MM.1S (cell line): ENCODE data around the gene FAM3D.

Experiments
- DNase-seq: peaks from one replicate; pipeline ENCODE4 v3.0.0-alpha.2; 2015
- H2AFZ ChIP-seq: fragments of 300-600 bp; sonication (generic); 2 replicates; pipeline ENCODE4 v1.6.0; 2016; ENCODE audit warnings: antibody characterized with exemption, low read length
- H3F3A ChIP-seq: fragments of 300-600 bp; sonication (generic); 2 replicates; pipeline ENCODE4 v1.6.1; 2016; ENCODE audit warnings: mild to moderate bottlenecking, antibody characterized with exemption, low read length, moderate library complexity, mixed read lengths; ENCODE audit not compliant: insufficient read depth
- H3K27ac ChIP-seq: fragments of 300-600 bp; sonication (generic); 2 replicates; pipeline ENCODE4 v1.5.1; 2016; ENCODE audit warnings: mild to moderate bottlenecking, low read length
- H3K27me3 ChIP-seq: fragments of 300-600 bp; sonication (generic); replicated peaks from 2 replicates; pipeline ENCODE4 v1.6.0; 2016; ENCODE audit warnings: low read length; ENCODE audit not compliant: insufficient read depth
- H3K36me3 ChIP-seq: fragments of 300-600 bp; sonication (generic); replicated peaks from 2 replicates; pipeline ENCODE4 v1.6.1; 2016; ENCODE audit warnings: mild to moderate bottlenecking, low read length, mixed read lengths; ENCODE audit not compliant: insufficient read depth
- H3K4me1 ChIP-seq: fragments of 300-600 bp; sonication (generic); 2 replicates; pipeline ENCODE4 v1.6.1; 2016; ENCODE audit warnings: low read length, mixed read lengths
- H3K4me2 ChIP-seq: fragments of 300-600 bp; sonication (generic); 2 replicates; pipeline ENCODE4 v1.6.0; 2016; ENCODE audit warnings: low read depth, low read length
- H3K4me3 ChIP-seq: fragments of 300-600 bp; sonication (generic); 2 replicates; pipeline ENCODE4 v1.5.1; 2016; ENCODE audit warnings: low read length, mixed read lengths
- H3K79me2 ChIP-seq: fragments of 300-600 bp; sonication (generic); 2 replicates; pipeline ENCODE4 v1.6.1; 2016; ENCODE audit warnings: mixed run types, low read length, mixed read lengths
- H3K9ac ChIP-seq: fragments of 300-600 bp; sonication (generic); 2 replicates; pipeline ENCODE4 v1.6.1; 2016; ENCODE audit warnings: low read length, mixed read lengths
- H3K9me2 ChIP-seq: fragments of 300-600 bp; sonication (generic); replicated peaks from 2 replicates; pipeline ENCODE4 v1.6.1; 2016; ENCODE audit warnings: mild to moderate bottlenecking, low read length, mixed read lengths; ENCODE audit not compliant: insufficient read depth
- H3K9me3 ChIP-seq: fragments of 300-600 bp; sonication (generic); replicated peaks from 2 replicates; pipeline ENCODE4 v1.6.1; 2016; ENCODE audit warnings: mild to moderate bottlenecking, low read length, mixed read lengths; ENCODE audit not compliant: insufficient read depth
- H4K20me1 ChIP-seq: fragments of 300-600 bp; sonication (generic); 2 replicates; pipeline ENCODE4 v1.6.1; 2016; ENCODE audit warnings: mild to moderate bottlenecking, low read length, moderate library complexity, mixed read lengths; ENCODE audit not compliant: insufficient read depth
- CTCF ChIP-seq: fragments of 300-600 bp; sonication (generic); IDR thresholded peaks from 2 replicates; pipeline ENCODE4 v1.5.1; 2016; ENCODE audit warnings: antibody characterized with exemption, low read length, mixed read lengths
- EZH2 ChIP-seq: fragments of 300-600 bp; sonication (generic); optimal IDR thresholded peaks from 2 replicates; pipeline ENCODE3; 2017; ENCODE audit warnings: low read depth, mild to moderate bottlenecking, antibody characterized with exemption, low read length, mixed read lengths
- EZH2phosphoT487 ChIP-seq: fragments of 300-600 bp; sonication (generic); IDR thresholded peaks from 2 replicates; pipeline ENCODE4 v1.6.1; 2018; ENCODE audit warnings: antibody characterized with exemption, low read length

Gene FAM3D

GRCh38 chr3:58691997-58692396 lies 25.4 kb upstream of the FAM3D start:
- no peaks in the 10 kb centered on the region for H3K27me3 ChIP-seq

GRCh38 chr3:58690490-58690889 lies 23.9 kb upstream of the FAM3D start:
- no peak for TF ChIP-seq EZH2
- no peak for TF ChIP-seq CTCF
- no peak for TF ChIP-seq EZH2phosphoT487
- no peak overlapping the region for H3K9ac ChIP-seq
- H3K36me3 ChIP-seq = no peaks in the 10 kb centered on the region
- H4K20me1 ChIP-seq = no peaks in the 10 kb centered on the region
- H3K27ac ChIP-seq = no peak overlapping the region
- H3F3A ChIP-seq = no peaks in the 10 kb centered on the region
- H3K4me3 ChIP-seq = no peak overlapping the region
- H3K9me2 ChIP-seq = no peaks in the 10 kb centered on the region
- H3K4me2 ChIP-seq = no peak overlapping the region
- H3K9me3 ChIP-seq = no peaks in the 10 kb centered on the region
- no peak for DNase-seq
- H3K79me2 ChIP-seq = no peaks in the 10 kb centered on the region
- H3K4me1 ChIP-seq = no peaks in the 10 kb centered on the region
- no peaks in the 10 kb centered on the region for H3K27me3 ChIP-seq
- no peak overlapping the region for H2AFZ ChIP-seq

More at GRCh38 chr3:58691997-58692396, 25.4 kb upstream of the FAM3D start:
- Histone ChIP-seq H4K20me1 (no peaks in the 10 kb centered on the region), H3K27ac (no peak overlapping the region), H3K4me1 (no peaks in the 10 kb centered on the region), H3F3A (no peaks in the 10 kb centered on the region), H3K4me3 (no peak overlapping the region), H3K79me2 (no peaks in the 10 kb centered on the region), H3K9me2 (no peaks in the 10 kb centered on the region), H3K36me3 (no peaks in the 10 kb centered on the region), H3K9ac (no peak overlapping the region), H2AFZ (no peak overlapping the region), H3K4me2 (no peak overlapping the region), H3K9me3 (no peaks in the 10 kb centered on the region)
- TF ChIP-seq CTCF (no peak), EZH2 (no peak), EZH2phosphoT487 (no peak)
- no peak for DNase-seq

GRCh38 chr3:58688574-58688973 lies 22.0 kb upstream of the FAM3D start:
- TF ChIP-seq CTCF (no peak), EZH2phosphoT487 (no peak), EZH2 (no peak)
- H3K27me3 ChIP-seq = no peaks in the 10 kb centered on the region
- no peaks in the 10 kb centered on the region for H3F3A ChIP-seq
- no peaks in the 10 kb centered on the region for H3K9me2 ChIP-seq
- H3K4me3 ChIP-seq = no peak overlapping the region
- no peak overlapping the region for H3K27ac ChIP-seq
- no peaks in the 10 kb centered on the region for H3K36me3 ChIP-seq
- no peaks in the 10 kb centered on the region for H3K79me2 ChIP-seq
- no peaks in the 10 kb centered on the region for H3K4me1 ChIP-seq
- no peak for DNase-seq
- H2AFZ ChIP-seq = no peak overlapping the region
- no peak overlapping the region for H3K9ac ChIP-seq
- H3K9me3 ChIP-seq = no peaks in the 10 kb centered on the region
- H3K4me2 ChIP-seq = no peak overlapping the region
- no peaks in the 10 kb centered on the region for H4K20me1 ChIP-seq
